GM18858 (cell line): ENCODE data around the gene DTX2.
A peak's percentile ranks its signal among the peaks of the same experiment; 100 is the strongest.
"Not testable (repeated sequence)": the region's sequence is repeated elsewhere in the genome, so short reads cannot be mapped to it uniquely, and the experiment has no call there.

Source experiments
- ATAC-seq: cut with Tn5 transposase; IDR thresholded peaks from one replicate; pipeline ENCODE4 v1.9.1; 2021; ENCODE audit not compliant: unreplicated experiment

DTX2 gene

GRCh38 chr7:76485822-76486610, 24.5 kb downstream of the DTX2 start:
- ATAC-seq, result not testable (repeated sequence)

GRCh38 chr7:76486618-76487017, 25.1 kb downstream of the DTX2 start:
- peak; percentile 98 for ATAC-seq

GRCh38 chr7:76487969-76488368, 26.5 kb downstream of the DTX2 start:
- ATAC-seq, result not testable (repeated sequence)

- not testable (repeated sequence) for ATAC-seq
Observed at GRCh38 chr7:76492139-76492538, 30.6 kb downstream of the DTX2 start.

- not testable (repeated sequence) for ATAC-seq
Observed at GRCh38 chr7:76495717-76496116, 34.2 kb downstream of the DTX2 start.

GRCh38 chr7:76497918-76498582, 36.5 kb downstream of the DTX2 start:
- ATAC-seq, result not testable (repeated sequence)

- ATAC-seq, result not testable (repeated sequence)
Observed at GRCh38 chr7:76498583-76499200, 37.2 kb downstream of the DTX2 start.

GRCh38 chr7:76499201-76499923, 37.9 kb downstream of the DTX2 start:
- not testable (repeated sequence) for ATAC-seq

- ATAC-seq, result not testable (repeated sequence)
Observed at GRCh38 chr7:76499924-76500241, 38.4 kb downstream of the DTX2 start.

GRCh38 chr7:76502224-76502623, 40.7 kb downstream of the DTX2 start:
- ATAC-seq, result not testable (repeated sequence)

- ATAC-seq, result not testable (repeated sequence)
Observed at GRCh38 chr7:76502836-76503235, 41.3 kb downstream of the DTX2 start.

GRCh38 chr7:76503244-76503643, 41.7 kb downstream of the DTX2 start:
- ATAC-seq, result not testable (repeated sequence)

- ATAC-seq, result not testable (repeated sequence)
Observed at GRCh38 chr7:76504351-76505167, 43.0 kb downstream of the DTX2 start.

GRCh38 chr7:76505168-76506080, 43.9 kb downstream of the DTX2 start:
- no peak for ATAC-seq

- no peak for ATAC-seq
Observed at GRCh38 chr7:76506081-76506440, 44.6 kb downstream of the DTX2 start.

GRCh38 chr7:76506643-76507042, 45.1 kb downstream of the DTX2 start:
- not testable (repeated sequence) for ATAC-seq

GRCh38 chr7:76507723-76508406, 46.4 kb downstream of the DTX2 start:
- ATAC-seq, result no peak

- ATAC-seq, result no peak
Observed at GRCh38 chr7:76509931-76510877, 48.7 kb downstream of the DTX2 start, which contains the start of gene UPK3B. UPK3B (plus strand) TSS chr7:76510552; CDS start chr7:76510653, 101 bp downstream.
